Measurements from ENCODE around the gene IFT80. TPM values are rescaled to one million over a fixed set of nuclear protein-coding genes. Genes with fewer than 3 reads are reported as not detected.
A peak's percentile ranks its signal among the peaks of the same experiment; 100 is the strongest.

IFT80 gene
- total RNA-seq, 1 donor from 2014 or later, result 90.0 TPM

GRCh38 chr3:160280836-160281235 lies 118.2 kb downstream of the IFT80 start:
- Histone ChIP-seq H3F3A (ENCODE audit: low read depth) (no peaks in the 10 kb centered on the region), H3K4me1 (no peaks in the 10 kb centered on the region), H4K20me1 (ENCODE audit: low read depth) (no peaks in the 10 kb centered on the region), H3K36me3 (no peaks in the 10 kb centered on the region), H3K79me2 (ENCODE audit: low read depth) (no peaks in the 10 kb centered on the region), H3K9ac (no peak overlapping the region), H3K4me2 (no peak overlapping the region), H3K27me3 (no peaks in the 10 kb centered on the region), H3K9me3 (ENCODE audit: low read depth) (no peaks in the 10 kb centered on the region), H2AFZ (replicated peaks) (no peak overlapping the region), H3K4me3 (no peak overlapping the region), H3K27ac (no peak overlapping the region)
- Mint-ChIP-seq H3K9me3 (no peaks in the 10 kb centered on the region), H3K36me3 (peaks cover 10% of the 10 kb centered on the region), H3K4me3 (no peak overlapping the region), H3K27me3 (ENCODE audit: insufficient read depth, low read depth) (no peaks in the 10 kb centered on the region), H3K27ac (peak overlapping the region; percentile 53), H3K4me1 (no peaks in the 10 kb centered on the region)
- DNase-seq (ENCODE audit: low spot score), result no peak
- TF ChIP-seq EZH2phosphoT487 (IDR thresholded peaks at IDR 0.05) (no peak), EZH2 (IDR thresholded peaks at IDR 0.05) (no peak)

GRCh38 chr3:160279657-160280056 lies 119.4 kb downstream of the IFT80 start:
- H3K36me3 ChIP-seq, result no peaks in the 10 kb centered on the region
- H3K4me3 Mint-ChIP-seq, result no peak overlapping the region
- H2AFZ ChIP-seq (replicated peaks), result no peak overlapping the region
- no peak overlapping the region for H3K27ac ChIP-seq
- no peaks in the 10 kb centered on the region for H3K4me1 ChIP-seq
- no peak for DNase-seq (ENCODE audit: low spot score)
- H3K27me3 Mint-ChIP-seq (ENCODE audit: insufficient read depth, low read depth), result no peaks in the 10 kb centered on the region
- H3K27ac Mint-ChIP-seq, result no peak overlapping the region
- H3K36me3 Mint-ChIP-seq, result peaks cover 10% of the 10 kb centered on the region
- no peaks in the 10 kb centered on the region for H3K9me3 Mint-ChIP-seq
- no peak overlapping the region for H3K4me2 ChIP-seq
- no peaks in the 10 kb centered on the region for H3K9me3 ChIP-seq (ENCODE audit: low read depth)
- H3K9ac ChIP-seq, result no peak overlapping the region
- no peaks in the 10 kb centered on the region for H3K4me1 Mint-ChIP-seq
- no peaks in the 10 kb centered on the region for H3F3A ChIP-seq (ENCODE audit: low read depth)
- no peak for TF ChIP-seq EZH2 (IDR thresholded peaks at IDR 0.05)
- TF ChIP-seq EZH2phosphoT487 (IDR thresholded peaks at IDR 0.05), result no peak
- no peak for TF ChIP-seq CTCF (IDR thresholded peaks at IDR 0.05)
- no peaks in the 10 kb centered on the region for H3K27me3 ChIP-seq
- no peak overlapping the region for H3K4me3 ChIP-seq
- H4K20me1 ChIP-seq (ENCODE audit: low read depth), result no peaks in the 10 kb centered on the region
- H3K79me2 ChIP-seq (ENCODE audit: low read depth), result no peaks in the 10 kb centered on the region

DNA sequence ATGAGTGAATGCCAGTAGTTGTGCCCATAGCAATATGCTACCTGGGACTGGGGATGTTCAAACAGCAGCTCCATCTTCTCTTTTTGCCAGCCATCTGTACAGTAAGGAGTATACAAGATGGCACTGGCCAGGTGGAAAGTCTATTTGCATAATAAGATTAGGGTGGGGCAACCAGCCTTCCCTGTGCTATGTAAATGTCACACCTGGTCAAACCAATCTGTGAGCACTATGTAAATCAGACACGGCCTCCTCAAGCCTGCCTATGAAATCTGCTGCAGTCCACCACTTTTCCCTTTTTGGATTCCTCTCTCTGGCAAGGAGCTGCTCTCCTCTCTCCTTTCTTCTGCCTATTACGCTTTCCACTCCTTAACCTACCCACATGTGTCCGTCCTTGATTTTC lies 120.8 kb downstream of the IFT80 start:
- no peaks in the 10 kb centered on the region for H3K9me3 ChIP-seq (ENCODE audit: low read depth)
- no peak overlapping the region for H3K9ac ChIP-seq
- Mint-ChIP-seq H3K27me3 (ENCODE audit: insufficient read depth, low read depth) (no peaks in the 10 kb centered on the region), H3K4me1 (no peaks in the 10 kb centered on the region), H3K9me3 (no peaks in the 10 kb centered on the region), H3K36me3 (peaks cover 19% of the 10 kb centered on the region), H3K27ac (no peak overlapping the region), H3K4me3 (no peak overlapping the region)
- H3K4me3 ChIP-seq, result no peak overlapping the region
- no peak overlapping the region for H3K4me2 ChIP-seq
- TF ChIP-seq EZH2 (IDR thresholded peaks at IDR 0.05), result no peak
- TF ChIP-seq EZH2phosphoT487 (IDR thresholded peaks at IDR 0.05), result no peak
- TF ChIP-seq CTCF (IDR thresholded peaks at IDR 0.05), result no peak
- no peak overlapping the region for H2AFZ ChIP-seq (replicated peaks)
- H3K36me3 ChIP-seq, result no peaks in the 10 kb centered on the region
- DNase-seq (ENCODE audit: low spot score), result no peak
- no peaks in the 10 kb centered on the region for H3K27me3 ChIP-seq
- no peaks in the 10 kb centered on the region for H3K79me2 ChIP-seq (ENCODE audit: low read depth)
- H3K27ac ChIP-seq, result no peak overlapping the region
- H4K20me1 ChIP-seq (ENCODE audit: low read depth), result no peaks in the 10 kb centered on the region
- H3F3A ChIP-seq (ENCODE audit: low read depth), result no peaks in the 10 kb centered on the region
- H3K4me1 ChIP-seq, result no peaks in the 10 kb centered on the region

DNA sequence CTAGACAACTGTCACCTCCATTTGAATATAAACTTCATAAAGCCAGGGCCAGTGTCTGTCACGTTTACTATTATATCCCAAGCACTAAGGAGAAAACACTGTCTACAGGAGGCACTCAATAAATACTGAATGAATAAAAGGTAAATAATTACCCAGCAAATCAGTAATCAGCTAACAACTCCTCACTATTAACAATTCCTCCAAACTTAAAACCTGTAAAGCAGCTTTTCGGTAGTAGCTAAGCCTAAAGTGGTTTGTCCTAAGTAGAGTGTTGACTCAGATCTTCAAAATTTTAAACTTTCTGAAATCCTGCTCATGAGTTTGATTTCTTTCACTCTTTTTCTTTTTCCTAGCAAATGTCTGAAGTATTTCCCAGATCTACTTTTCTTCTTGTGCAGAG lies 133.9 kb downstream of the IFT80 start:
- H3K4me2 ChIP-seq, result no peak overlapping the region
- no peaks in the 10 kb centered on the region for H3K9me3 ChIP-seq (ENCODE audit: low read depth)
- H2AFZ ChIP-seq (replicated peaks), result no peak overlapping the region
- no peaks in the 10 kb centered on the region for H3K36me3 ChIP-seq
- Mint-ChIP-seq H3K27ac (no peak overlapping the region), H3K4me3 (no peak overlapping the region), H3K36me3 (peaks cover 8% of the 10 kb centered on the region), H3K27me3 (ENCODE audit: insufficient read depth, low read depth) (peaks cover 2% of the 10 kb centered on the region), H3K9me3 (no peaks in the 10 kb centered on the region), H3K4me1 (no peaks in the 10 kb centered on the region)
- H3K4me3 ChIP-seq, result no peak overlapping the region
- H3K9ac ChIP-seq, result no peak overlapping the region
- H3F3A ChIP-seq (ENCODE audit: low read depth), result no peaks in the 10 kb centered on the region
- no peaks in the 10 kb centered on the region for H3K27me3 ChIP-seq
- H4K20me1 ChIP-seq (ENCODE audit: low read depth), result no peaks in the 10 kb centered on the region
- H3K4me1 ChIP-seq, result no peaks in the 10 kb centered on the region
- H3K79me2 ChIP-seq (ENCODE audit: low read depth), result no peaks in the 10 kb centered on the region
- no peak overlapping the region for H3K27ac ChIP-seq
- TF ChIP-seq EZH2phosphoT487 (IDR thresholded peaks at IDR 0.05) (no peak), CTCF (IDR thresholded peaks at IDR 0.05) (no peak), EZH2 (IDR thresholded peaks at IDR 0.05) (no peak)
- no peak for DNase-seq (ENCODE audit: low spot score)

Data from neural progenitor cell (in vitro differentiated cells).